ENCODE measurements around the gene RIN3.

The RIN3 gene

GRCh38 chr14:92605274-92605940 lies 91.8 kb downstream of the RIN3 start:
- DNase-seq, result no peak

GRCh38 chr14:92607251-92607650 lies 93.7 kb downstream of the RIN3 start:
- no peak for DNase-seq

DNA sequence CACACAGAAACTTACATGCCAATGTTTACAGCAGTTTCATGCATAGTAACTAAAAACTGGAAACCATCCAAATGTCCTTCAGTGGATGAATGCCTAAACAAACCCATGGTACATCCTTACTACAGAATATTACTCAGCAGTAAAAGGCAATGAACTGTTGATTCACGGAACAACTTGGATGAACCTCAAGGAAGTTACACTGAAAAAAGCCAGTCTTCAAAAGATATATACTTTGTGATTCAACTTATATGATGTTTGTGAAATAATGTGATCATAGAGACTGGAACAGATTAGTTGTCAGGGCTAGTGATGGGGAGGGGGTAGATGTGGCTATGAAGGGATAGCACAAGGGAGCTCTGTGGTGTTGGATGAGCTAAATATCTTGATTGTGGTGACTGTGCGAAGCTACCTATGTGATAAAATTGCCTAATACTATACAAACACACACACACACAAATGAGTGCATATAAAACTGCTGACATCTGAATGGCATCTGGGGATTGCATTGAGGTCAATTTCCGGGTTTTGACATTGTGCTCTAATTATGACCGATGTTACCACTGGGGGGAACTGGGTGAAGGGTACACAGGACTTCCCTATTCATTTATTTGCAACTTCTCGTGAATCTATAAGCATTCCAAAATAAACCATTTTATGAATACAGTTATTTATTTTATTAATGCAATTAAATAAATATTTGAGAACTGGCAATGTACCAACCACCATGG lies 94.3 kb downstream of the RIN3 start:
- DNase-seq, result no peak

GRCh38 chr14:92609955-92610354 lies 96.4 kb downstream of the RIN3 start:
- DNase-seq, result no peak

DNA sequence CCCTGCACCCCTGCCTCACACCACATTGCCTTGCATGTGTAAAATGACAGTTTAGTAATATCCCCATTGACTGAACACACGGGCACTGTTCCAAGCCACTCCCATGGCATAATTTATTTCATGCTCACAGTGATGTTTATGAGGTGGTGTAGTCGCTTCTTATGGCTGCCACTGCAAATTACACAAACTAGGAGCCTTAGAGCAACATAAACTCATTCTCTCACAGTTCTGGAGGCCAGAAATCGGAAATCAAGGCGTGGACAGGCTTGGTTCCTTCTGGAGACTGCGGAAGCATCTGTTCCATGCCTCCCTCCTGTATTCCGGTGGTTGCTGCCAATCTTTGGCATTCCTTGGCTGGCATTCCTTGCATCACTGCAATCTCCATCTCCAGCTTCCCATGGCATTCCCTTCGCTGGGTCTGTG lies 97.3 kb downstream of the RIN3 start:
- DNase-seq, result no peak

DNA sequence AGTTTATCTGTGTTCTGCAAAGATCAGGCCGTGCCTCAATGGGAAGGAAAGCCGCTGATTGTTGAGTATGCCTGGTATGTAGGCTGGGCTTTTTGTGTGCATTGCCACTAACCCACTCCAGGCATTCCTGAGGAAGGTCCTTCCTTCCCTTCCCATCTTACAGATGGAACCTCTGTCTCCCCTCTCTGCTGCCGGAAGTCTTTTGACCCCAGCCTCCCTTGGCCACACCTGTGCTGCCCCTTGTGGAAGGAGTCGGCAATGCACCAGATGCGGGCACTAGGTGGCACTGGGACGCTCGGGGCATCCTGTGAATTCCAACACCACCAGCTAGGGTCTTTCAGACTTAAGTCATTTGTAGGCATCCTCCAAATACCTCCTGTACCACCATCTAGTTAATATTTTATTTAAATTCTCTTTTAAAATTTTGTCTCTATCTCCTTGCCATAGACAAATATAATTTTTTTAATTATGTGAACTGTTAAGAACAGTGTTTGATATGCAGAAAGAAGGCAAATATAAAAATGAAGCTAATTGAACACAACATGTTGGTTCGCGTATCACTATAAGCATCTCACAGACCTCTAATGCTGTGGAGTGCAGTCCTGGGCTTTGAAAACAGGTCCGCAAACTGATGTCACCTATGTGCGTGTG lies 99.6 kb downstream of the RIN3 start:
- no peak for DNase-seq

DNA sequence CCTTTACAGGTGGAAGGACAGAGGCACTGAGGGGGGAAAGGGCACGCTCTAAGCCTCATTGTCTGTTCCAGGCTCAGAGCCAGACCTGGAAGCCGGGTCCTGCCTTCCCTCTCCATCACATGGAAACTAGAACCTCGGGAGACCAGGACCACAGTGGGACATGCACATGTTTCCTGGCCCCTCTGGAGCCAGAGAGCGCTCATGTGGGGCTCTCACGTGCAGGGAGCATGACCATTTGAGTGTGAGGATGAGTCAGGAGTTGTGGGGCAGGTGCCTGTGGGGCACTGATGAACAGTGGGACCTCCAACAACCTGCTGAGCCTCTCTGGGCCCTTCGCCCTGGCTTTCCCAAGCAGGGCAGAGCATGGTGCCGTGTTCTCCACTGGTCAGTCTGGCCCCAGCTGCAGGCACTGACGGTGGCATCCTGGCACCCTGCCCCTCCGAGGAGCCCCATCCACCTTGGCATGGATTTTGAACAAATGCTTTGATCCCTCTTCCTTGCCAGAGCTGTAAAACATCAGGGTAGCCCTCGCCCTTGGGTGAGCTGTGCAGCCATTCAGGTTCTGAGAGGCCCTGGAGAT lies 100.2 kb downstream of the RIN3 start:
- DNase-seq, result no peak

GRCh38 chr14:92615451-92615850 lies 101.9 kb downstream of the RIN3 start:
- DNase-seq, result no peak

GRCh38 chr14:92616178-92616577 lies 102.6 kb downstream of the RIN3 start:
- no peak for DNase-seq

GRCh38 chr14:92617581-92617980 lies 104.0 kb downstream of the RIN3 start:
- no peak for DNase-seq

DNA sequence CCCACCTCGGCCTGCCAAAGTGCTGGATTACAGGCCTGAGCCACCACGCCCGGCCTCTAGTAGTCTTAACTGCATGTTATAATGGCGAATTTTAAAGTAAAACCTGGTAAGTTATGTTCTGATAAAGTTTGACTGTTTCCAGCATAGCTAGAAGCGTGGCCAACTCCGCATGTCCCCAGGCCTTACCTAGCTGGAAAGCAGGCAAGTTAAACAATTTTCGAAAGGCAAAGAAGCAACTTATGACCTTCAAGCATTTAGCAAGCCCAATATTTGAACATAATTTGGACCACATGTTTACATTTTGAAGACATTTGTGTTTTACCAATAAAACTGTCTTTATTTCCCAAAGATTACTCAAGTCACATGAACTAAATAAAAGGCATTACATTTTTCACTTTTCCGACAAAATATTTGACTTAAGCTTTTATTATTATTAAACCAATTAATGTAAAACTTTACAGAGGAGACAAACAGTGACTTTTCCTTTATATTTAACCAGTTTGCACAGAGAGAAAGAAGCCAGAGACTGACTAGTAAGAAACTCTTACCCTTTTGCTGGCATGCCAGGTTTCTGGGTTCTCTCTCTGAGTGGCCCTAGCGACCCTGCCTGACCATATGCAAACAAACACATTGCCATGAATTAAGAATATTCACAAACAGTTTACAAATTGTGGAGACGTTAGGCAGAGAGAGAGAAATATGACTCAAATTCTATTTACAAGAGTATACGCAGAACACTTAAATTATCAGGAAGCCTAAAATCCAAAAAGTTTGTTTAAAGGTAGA lies 106.3 kb downstream of the RIN3 start:
- no peak for DNase-seq

DNA sequence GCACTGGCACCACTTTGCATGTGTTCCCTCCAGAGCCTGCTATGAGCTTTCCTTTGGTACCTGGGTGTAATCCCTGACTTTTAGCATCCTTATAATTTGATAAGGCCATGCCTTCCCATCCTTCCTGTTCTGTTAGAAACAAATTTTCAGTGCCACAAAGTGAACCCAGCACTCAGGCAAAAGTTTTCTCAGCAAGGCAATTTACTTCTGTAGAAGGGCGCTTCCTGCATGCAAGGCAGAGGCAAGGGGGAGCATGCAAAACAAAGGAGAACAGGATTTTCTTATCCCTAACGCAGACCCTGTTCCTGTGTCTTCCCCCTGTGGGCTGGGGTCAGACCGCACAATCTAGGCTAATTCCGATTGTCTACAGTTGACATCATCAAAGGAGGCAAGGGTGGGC lies 108.7 kb downstream of the RIN3 start:
- no peak for DNase-seq

GRCh38 chr14:92624764-92625163 lies 111.2 kb downstream of the RIN3 start:
- DNase-seq, result no peak

GRCh38 chr14:92625213-92625612 lies 111.6 kb downstream of the RIN3 start:
- DNase-seq, result no peak

DNA sequence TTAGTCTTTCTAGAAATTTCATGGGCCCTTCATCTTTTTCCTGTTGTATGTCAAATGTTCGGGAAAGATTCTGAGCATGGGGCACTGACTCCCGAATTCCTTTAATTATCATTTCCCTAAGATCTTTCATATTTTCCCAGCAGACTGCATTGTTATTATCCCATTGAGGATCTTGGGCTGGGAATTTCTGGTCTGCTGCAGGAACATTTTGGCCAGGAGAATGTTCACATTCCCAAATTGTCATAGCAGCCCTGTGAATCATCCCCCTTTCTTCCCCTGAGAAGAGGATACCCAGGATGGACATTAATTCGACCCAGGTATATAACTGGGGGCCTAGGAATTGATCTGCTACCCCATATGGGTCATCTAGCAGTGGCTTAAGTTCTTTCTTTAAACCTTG lies 112.5 kb downstream of the RIN3 start:
- DNase-seq, result no peak

GRCh38 chr14:92627707-92628215 lies 114.2 kb downstream of the RIN3 start:
- DNase-seq, result no peak

GRCh38 chr14:92628636-92629035 lies 115.1 kb downstream of the RIN3 start:
- DNase-seq, result no peak

DNA sequence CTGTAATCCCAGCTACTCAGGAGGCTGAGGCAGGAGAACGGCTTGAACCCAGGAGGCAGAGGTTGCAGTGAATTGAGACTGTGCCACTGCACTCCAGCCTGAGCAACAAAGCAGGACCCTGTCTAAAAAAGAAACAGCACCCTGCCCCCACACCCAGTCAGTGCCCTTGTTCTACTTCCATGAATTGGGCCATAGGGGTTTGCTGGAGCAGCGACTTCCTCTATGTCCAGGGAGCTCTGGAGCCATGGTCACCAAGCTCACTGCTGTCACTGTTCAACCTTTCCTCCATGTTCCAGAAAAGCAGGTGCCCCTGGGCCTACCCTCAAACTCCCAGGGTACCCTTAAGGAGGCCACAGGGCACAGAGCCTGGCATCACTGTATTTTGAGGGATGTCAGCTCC lies 116.8 kb downstream of the RIN3 start:
- no peak for DNase-seq

DNA sequence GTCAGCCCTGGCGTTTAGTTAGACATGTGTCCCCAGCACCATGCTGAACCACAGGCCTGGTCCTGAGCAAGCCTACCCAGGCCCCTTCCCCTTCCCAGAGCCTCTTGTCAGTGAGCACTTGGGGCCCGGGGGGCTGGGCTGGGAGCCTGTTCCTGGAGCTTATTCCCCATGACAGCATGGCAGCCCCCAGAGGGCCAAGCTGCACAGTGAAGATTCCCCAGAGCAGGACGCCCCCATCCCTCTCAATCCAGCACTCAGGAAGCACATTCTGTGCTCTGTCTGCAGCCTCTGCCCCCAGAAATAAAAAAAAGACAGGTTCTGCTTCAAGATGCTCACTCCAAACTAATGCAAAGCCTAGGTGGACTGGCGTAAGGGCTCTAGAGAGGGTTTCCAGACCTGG lies 117.5 kb downstream of the RIN3 start:
- no peak for DNase-seq

GRCh38 chr14:92632546-92633273 lies 119.1 kb downstream of the RIN3 start:
- no peak for DNase-seq

GRCh38 chr14:92633274-92633616 lies 119.7 kb downstream of the RIN3 start:
- no peak for DNase-seq

DNA sequence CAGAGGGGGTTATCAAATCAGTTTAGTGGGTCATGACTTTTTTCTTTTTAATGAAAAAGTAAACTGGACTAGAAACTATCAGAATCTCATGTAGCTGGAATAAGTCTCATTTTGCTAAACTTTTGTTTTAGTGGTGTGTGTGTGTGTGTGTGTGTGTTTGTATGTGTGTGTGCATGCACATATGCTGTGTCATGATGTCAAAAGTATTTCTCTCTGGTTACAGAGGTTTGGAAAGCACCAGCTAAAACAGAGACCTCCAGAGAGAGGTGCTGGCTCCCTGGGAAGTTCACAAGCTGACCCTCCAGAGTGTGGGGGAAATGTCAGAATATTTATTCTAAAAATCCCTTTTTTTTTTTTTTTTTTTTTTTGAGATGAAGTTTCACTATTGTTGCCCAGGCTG lies 120.1 kb downstream of the RIN3 start:
- no peak for DNase-seq

Measured in DMS153 (cell line).